H1 (cell line): ENCODE measurements around the gene LRBA. TPM values are rescaled to one million over a fixed set of nuclear protein-coding genes. Genes with fewer than 3 reads are reported as not detected.

Experiments
- EP300 ChIP-seq, 2 experiments: IDR thresholded peaks; 1 replicate in 1 of 2; 2 replicates in 1 of 2; pipeline ENCODE4 v1.6.1; 2011 to 2012; ENCODE audit warnings: low read depth in 2 of 2, low read length in 2 of 2, mild to moderate bottlenecking in 2 of 2, borderline replicate concordance in 1 of 2, inconsistent platforms in 1 of 2, moderate library complexity in 1 of 2
- HDAC6 ChIP-seq: IDR thresholded peaks from one replicate; pipeline ENCODE4 v1.7.1; 2012; ENCODE audit warnings: low read depth, mild to moderate bottlenecking, inconsistent platforms, low read length, moderate library complexity
- JUN ChIP-seq: IDR thresholded peaks from 2 replicates; pipeline ENCODE4 v1.6.1; 2011; ENCODE audit warnings: low read depth, mild to moderate bottlenecking, improper control_type of control experiment, low read length
- KDM5A ChIP-seq: fragments of 200-600 bp; IDR thresholded peaks from 2 replicates; pipeline ENCODE4 v1.7.1; 2012; ENCODE audit warnings: mild to moderate bottlenecking, low read length, inconsistent platforms, mixed read lengths
- SIN3A ChIP-seq, 2 experiments: IDR thresholded peaks in 1 of 2; conservative IDR thresholded peaks in 1 of 2; 2 replicates each; pipeline ENCODE4 v1.6.1; 2011 to 2012; ENCODE audit warnings: low read length in 2 of 2, improper control_type of control experiment in 1 of 2, low read depth in 1 of 2, mild to moderate bottlenecking in 1 of 2
- SRF ChIP-seq: IDR thresholded peaks from 2 replicates; pipeline ENCODE4 v1.6.1; 2011; ENCODE audit warnings: mild to moderate bottlenecking, low read depth, low read length, moderate library complexity
- TAF1 ChIP-seq: IDR thresholded peaks from 2 replicates; pipeline ENCODE4 v1.6.1; 2011; ENCODE audit warnings: mild to moderate bottlenecking, low read depth, low read length
- TAF7 ChIP-seq: optimal IDR thresholded peaks from 2 replicates; pipeline ENCODE3; 2011; ENCODE audit warnings: low read depth, mild to moderate bottlenecking, inconsistent platforms, low read length, moderate library complexity, borderline replicate concordance
- polyA plus RNA-seq, 7 experiments: library from polyadenylated mRNA; depleted of rRNA in 3 of 7; stranded (reverse) in 5 of 7; unstranded in 2 of 7; fragments of >200 nt in 5 of 7; fragments of 200-250 nt in 2 of 7; gene quantifications; 1 replicate in 5 of 7; 2 replicates in 1 of 7; 4 replicates in 1 of 7; pipeline versions ENCODE4 v1.2.1 to v1.2.3, GENCODE V29; 2011 to 2013; ENCODE audit warnings: missing spikeins in 2 of 7, mixed read lengths in 2 of 7
- total RNA-seq: library from RNA; stranded (reverse); fragmentation: NEBNext Ultra II Directional; extraction: Animal tissue kit (Norgen Biotek cat#: 25700); gene quantifications from 2 replicates; pipeline ENCODE4 v1.2.1, GENCODE V29; 2021
- TF ChIP-seq, protein P1 (sequence below): fragments of 300-600 bp; sonication (generic); IDR thresholded peaks from 2 replicates; pipeline ENCODE4 v1.7.1; 2012; ENCODE audit warnings: low read length, moderate library complexity, mild to moderate bottlenecking, inconsistent platforms; ENCODE audit not compliant: insufficient replicate concordance
- TF ChIP-seq, protein P2 (sequence below): IDR thresholded peaks from 2 replicates; pipeline ENCODE4 v1.6.1; 2012; ENCODE audit warnings: inconsistent platforms

LRBA gene
- total and polyA plus RNA-seq, 2 of the 8 experiments (the other 6 are each of a cell fraction or from before 2014, with no cell fraction given), result 54.6 to 83.2 TPM

DNA sequence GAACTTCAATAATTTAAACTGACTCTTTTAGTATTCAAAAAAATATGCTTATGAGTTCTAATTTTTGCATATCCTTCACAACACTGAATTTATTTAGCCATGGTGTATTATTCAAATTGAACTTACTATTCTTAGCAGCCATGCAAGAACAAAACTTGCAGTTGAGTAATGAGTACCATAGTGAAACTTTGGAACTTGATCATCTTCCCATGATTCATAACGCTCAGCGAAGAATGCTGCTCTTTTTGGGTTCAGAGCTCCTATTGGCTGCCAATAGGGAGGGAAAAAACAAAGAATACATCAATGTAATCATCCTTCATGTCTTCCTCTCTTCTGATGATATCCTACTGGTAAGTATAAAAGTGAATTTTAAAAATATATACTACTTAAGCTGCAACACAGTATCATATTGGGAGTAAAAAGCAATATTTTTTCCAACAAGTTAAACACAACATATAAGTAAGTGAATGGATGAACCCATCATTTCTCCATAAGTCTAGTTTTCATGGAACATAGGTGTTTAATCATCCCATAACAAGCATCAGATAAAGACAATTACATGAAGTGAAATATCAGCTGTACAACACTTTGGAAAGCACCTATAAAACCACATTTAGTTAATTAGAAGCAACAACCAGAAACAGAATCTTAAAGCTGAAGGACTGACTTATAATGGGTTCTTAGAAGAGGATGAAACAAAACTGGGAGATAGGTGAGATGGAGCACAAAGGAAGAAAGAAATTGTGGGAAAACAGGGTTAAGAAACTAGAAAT is 578.3 kb downstream of the LRBA start (continued):
- TF ChIP-seq, protein P1, sequence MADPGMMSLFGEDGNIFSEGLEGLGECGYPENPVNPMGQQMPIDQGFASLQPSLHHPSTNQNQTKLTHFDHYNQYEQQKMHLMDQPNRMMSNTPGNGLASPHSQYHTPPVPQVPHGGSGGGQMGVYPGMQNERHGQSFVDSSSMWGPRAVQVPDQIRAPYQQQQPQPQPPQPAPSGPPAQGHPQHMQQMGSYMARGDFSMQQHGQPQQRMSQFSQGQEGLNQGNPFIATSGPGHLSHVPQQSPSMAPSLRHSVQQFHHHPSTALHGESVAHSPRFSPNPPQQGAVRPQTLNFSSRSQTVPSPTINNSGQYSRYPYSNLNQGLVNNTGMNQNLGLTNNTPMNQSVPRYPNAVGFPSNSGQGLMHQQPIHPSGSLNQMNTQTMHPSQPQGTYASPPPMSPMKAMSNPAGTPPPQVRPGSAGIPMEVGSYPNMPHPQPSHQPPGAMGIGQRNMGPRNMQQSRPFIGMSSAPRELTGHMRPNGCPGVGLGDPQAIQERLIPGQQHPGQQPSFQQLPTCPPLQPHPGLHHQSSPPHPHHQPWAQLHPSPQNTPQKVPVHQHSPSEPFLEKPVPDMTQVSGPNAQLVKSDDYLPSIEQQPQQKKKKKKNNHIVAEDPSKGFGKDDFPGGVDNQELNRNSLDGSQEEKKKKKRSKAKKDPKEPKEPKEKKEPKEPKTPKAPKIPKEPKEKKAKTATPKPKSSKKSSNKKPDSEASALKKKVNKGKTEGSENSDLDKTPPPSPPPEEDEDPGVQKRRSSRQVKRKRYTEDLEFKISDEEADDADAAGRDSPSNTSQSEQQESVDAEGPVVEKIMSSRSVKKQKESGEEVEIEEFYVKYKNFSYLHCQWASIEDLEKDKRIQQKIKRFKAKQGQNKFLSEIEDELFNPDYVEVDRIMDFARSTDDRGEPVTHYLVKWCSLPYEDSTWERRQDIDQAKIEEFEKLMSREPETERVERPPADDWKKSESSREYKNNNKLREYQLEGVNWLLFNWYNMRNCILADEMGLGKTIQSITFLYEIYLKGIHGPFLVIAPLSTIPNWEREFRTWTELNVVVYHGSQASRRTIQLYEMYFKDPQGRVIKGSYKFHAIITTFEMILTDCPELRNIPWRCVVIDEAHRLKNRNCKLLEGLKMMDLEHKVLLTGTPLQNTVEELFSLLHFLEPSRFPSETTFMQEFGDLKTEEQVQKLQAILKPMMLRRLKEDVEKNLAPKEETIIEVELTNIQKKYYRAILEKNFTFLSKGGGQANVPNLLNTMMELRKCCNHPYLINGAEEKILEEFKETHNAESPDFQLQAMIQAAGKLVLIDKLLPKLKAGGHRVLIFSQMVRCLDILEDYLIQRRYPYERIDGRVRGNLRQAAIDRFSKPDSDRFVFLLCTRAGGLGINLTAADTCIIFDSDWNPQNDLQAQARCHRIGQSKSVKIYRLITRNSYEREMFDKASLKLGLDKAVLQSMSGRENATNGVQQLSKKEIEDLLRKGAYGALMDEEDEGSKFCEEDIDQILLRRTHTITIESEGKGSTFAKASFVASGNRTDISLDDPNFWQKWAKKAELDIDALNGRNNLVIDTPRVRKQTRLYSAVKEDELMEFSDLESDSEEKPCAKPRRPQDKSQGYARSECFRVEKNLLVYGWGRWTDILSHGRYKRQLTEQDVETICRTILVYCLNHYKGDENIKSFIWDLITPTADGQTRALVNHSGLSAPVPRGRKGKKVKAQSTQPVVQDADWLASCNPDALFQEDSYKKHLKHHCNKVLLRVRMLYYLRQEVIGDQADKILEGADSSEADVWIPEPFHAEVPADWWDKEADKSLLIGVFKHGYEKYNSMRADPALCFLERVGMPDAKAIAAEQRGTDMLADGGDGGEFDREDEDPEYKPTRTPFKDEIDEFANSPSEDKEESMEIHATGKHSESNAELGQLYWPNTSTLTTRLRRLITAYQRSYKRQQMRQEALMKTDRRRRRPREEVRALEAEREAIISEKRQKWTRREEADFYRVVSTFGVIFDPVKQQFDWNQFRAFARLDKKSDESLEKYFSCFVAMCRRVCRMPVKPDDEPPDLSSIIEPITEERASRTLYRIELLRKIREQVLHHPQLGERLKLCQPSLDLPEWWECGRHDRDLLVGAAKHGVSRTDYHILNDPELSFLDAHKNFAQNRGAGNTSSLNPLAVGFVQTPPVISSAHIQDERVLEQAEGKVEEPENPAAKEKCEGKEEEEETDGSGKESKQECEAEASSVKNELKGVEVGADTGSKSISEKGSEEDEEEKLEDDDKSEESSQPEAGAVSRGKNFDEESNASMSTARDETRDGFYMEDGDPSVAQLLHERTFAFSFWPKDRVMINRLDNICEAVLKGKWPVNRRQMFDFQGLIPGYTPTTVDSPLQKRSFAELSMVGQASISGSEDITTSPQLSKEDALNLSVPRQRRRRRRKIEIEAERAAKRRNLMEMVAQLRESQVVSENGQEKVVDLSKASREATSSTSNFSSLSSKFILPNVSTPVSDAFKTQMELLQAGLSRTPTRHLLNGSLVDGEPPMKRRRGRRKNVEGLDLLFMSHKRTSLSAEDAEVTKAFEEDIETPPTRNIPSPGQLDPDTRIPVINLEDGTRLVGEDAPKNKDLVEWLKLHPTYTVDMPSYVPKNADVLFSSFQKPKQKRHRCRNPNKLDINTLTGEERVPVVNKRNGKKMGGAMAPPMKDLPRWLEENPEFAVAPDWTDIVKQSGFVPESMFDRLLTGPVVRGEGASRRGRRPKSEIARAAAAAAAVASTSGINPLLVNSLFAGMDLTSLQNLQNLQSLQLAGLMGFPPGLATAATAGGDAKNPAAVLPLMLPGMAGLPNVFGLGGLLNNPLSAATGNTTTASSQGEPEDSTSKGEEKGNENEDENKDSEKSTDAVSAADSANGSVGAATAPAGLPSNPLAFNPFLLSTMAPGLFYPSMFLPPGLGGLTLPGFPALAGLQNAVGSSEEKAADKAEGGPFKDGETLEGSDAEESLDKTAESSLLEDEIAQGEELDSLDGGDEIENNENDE, result no peak
- TF ChIP-seq, protein P2, sequence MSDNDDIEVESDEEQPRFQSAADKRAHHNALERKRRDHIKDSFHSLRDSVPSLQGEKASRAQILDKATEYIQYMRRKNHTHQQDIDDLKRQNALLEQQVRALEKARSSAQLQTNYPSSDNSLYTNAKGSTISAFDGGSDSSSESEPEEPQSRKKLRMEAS, result no peak
- TF ChIP-seq HDAC6 (no peak), KDM5A (no peak), TAF1 (no peak), TAF7 (no peak), SRF (no peak), EP300 (IDR thresholded peaks at IDR 0.05; ENCODE audit: borderline replicate concordance in 1 of 2, low read depth in 2 of 2, low read length in 2 of 2) (no peak), JUN (no peak), SIN3A (conservative IDR thresholded peaks at IDR 0.05 in 1 of 2, IDR thresholded peaks at IDR 0.05 in 1 of 2; ENCODE audit: low read depth in 1 of 2, low read length in 2 of 2) (no peak)
